Activated CD8-positive, alpha-beta memory T cell treated with anti-CD3 and anti-CD28 coated beads, Interleukin-2, amount 10 ng/mL, durations not matched to agents 7 days and 5 days (primary cell): ENCODE results near the gene TSEN15. TPM values are rescaled to one million over a fixed set of nuclear protein-coding genes. Genes with fewer than 3 reads are reported as not detected.

Source experiments
- ATAC-seq: fragments of 150-1000 bp; cut with Tn5 transposase; one replicate; pipeline ENCODE4 v1.10.0; 2021; ENCODE audit warnings: moderate library complexity
- CTCF ChIA-PET: fragments of 350-600 bp; sonication (Branson Sonifier 250); formaldehyde crosslinking; loops from one replicate; lab custom pipeline; 2021; ENCODE audit warnings: antibody characterized with exemption; lab: Charles Lee
- DNase-seq: peaks from one replicate; pipeline ENCODE4 v3.0.0-alpha.2; 2020
- H3K27ac Mint-ChIP-seq: one replicate; pipeline ENCODE4 v1.8.0; 2021; ENCODE audit warnings: mild to moderate bottlenecking, mixed read lengths
- H3K27me3 Mint-ChIP-seq: one replicate; pipeline ENCODE4 v1.8.0; 2021; ENCODE audit warnings: mixed read lengths
- H3K36me3 Mint-ChIP-seq: one replicate; pipeline ENCODE4 v1.8.0; 2021; ENCODE audit warnings: mild to moderate bottlenecking, mixed read lengths
- H3K4me1 Mint-ChIP-seq: one replicate; pipeline ENCODE4 v1.8.0; 2021; ENCODE audit warnings: mixed read lengths
- H3K4me3 Mint-ChIP-seq: one replicate; pipeline ENCODE4 v1.8.0; 2021; ENCODE audit warnings: mild to moderate bottlenecking, moderate library complexity, mixed read lengths
- H3K9me3 Mint-ChIP-seq: one replicate; pipeline ENCODE4 v1.8.0; 2022; ENCODE audit warnings: low read depth, mixed read lengths
- total RNA-seq, 2 experiments: library from RNA; stranded (reverse); gene quantifications; one replicate each; pipeline ENCODE4 v1.2.3, GENCODE V29; 2021

TSEN15 gene
- total RNA-seq, 2 experiments from 2014 or later, result 37.6 to 45.1 TPM

GRCh38 chr1:184050636-184051035 lies 894 bp upstream of the TSEN15 start:
- no peaks in the 10 kb centered on the region for H3K9me3 Mint-ChIP-seq

GRCh38 chr1:184051138-184051484 lies 419 bp upstream of the TSEN15 start:
- DNase-seq (no peak), ATAC-seq (peak; percentile 24)
- Mint-ChIP-seq H3K4me1 (peaks cover 30% of the 10 kb centered on the region), H3K27ac (peak overlapping the region; percentile 96), H3K36me3 (peaks cover 22% of the 10 kb centered on the region), H3K4me3 (peak overlapping the region; percentile 98), H3K27me3 (peaks cover 13% of the 10 kb centered on the region), H3K9me3 (no peaks in the 10 kb centered on the region)
- CTCF ChIA-PET, result interaction anchor here (0.6 to 1.3 kb wide), 5 partner anchors 11 to 109 kb away, joined by 3 read pairs; no protein-coding TSS in a partner anchor

More at GRCh38 chr1:184050636-184051035, 894 bp upstream of the TSEN15 start:
- no peak for DNase-seq
- Mint-ChIP-seq H3K36me3 (peaks cover 20% of the 10 kb centered on the region), H3K27ac (peak overlapping the region; percentile 96), H3K27me3 (peaks cover 13% of the 10 kb centered on the region), H3K4me1 (peaks cover 30% of the 10 kb centered on the region), H3K4me3 (peak overlapping the region; percentile 98)
- no peak for ATAC-seq
- CTCF ChIA-PET, result interaction anchor here (0.7 to 1.3 kb wide), 3 partner anchors 10 to 20 kb away, joined by 3 read pairs; no protein-coding TSS in a partner anchor

- peak overlapping the region; percentile 98 for H3K4me3 Mint-ChIP-seq
These were observed 647 bp downstream of the TSEN15 start for GRCh38 chr1:184052194-184052559.

GRCh38 chr1:184052750-184053149 lies 1.2 kb downstream of the TSEN15 start:
- peaks cover 34% of the 10 kb centered on the region for H3K36me3 Mint-ChIP-seq
- CTCF ChIA-PET, result interaction anchor here (1.3 kb wide), 1 partner anchor 10 kb away, joined by 4 read pairs; no protein-coding TSS in a partner anchor
- H3K4me3 Mint-ChIP-seq, result peak overlapping the region; percentile 98
- H3K9me3 Mint-ChIP-seq, result no peaks in the 10 kb centered on the region
- H3K27me3 Mint-ChIP-seq, result peaks cover 8% of the 10 kb centered on the region
- H3K27ac Mint-ChIP-seq, result peak overlapping the region; percentile 96
- H3K4me1 Mint-ChIP-seq, result peaks cover 30% of the 10 kb centered on the region
- no peak for ATAC-seq
- DNase-seq, result no peak

More at GRCh38 chr1:184052194-184052559, 647 bp downstream of the TSEN15 start:
- CTCF ChIA-PET, result interaction anchor here (1.3 kb wide), 1 partner anchor 11 kb away, joined by 4 read pairs; no protein-coding TSS in a partner anchor
- no peaks in the 10 kb centered on the region for H3K9me3 Mint-ChIP-seq
- peak overlapping the region; percentile 96 for H3K27ac Mint-ChIP-seq
- H3K36me3 Mint-ChIP-seq, result peaks cover 33% of the 10 kb centered on the region
- peaks cover 30% of the 10 kb centered on the region for H3K4me1 Mint-ChIP-seq
- no peak for ATAC-seq
- DNase-seq, result no peak
- peaks cover 10% of the 10 kb centered on the region for H3K27me3 Mint-ChIP-seq

GRCh38 chr1:184053881-184054280 lies 2.4 kb downstream of the TSEN15 start:
- Mint-ChIP-seq H3K27me3 (peaks cover 4% of the 10 kb centered on the region), H3K27ac (peak overlapping the region; percentile 18), H3K4me3 (no peak overlapping the region), H3K4me1 (peaks cover 30% of the 10 kb centered on the region), H3K9me3 (no peaks in the 10 kb centered on the region), H3K36me3 (peaks cover 36% of the 10 kb centered on the region)
- CTCF ChIA-PET, result no interaction called here
- ATAC-seq (no peak), DNase-seq (no peak)

GRCh38 chr1:184056921-184057555 lies 5.5 kb downstream of the TSEN15 start:
- H3K27me3 Mint-ChIP-seq, result no peaks in the 10 kb centered on the region
- no peak overlapping the region for H3K4me3 Mint-ChIP-seq
- H3K27ac Mint-ChIP-seq, result no peak overlapping the region
- H3K36me3 Mint-ChIP-seq, result peaks cover 47% of the 10 kb centered on the region
- no peak for ATAC-seq
- H3K4me1 Mint-ChIP-seq, result peaks cover 21% of the 10 kb centered on the region
- no peak for DNase-seq
- no peaks in the 10 kb centered on the region for H3K9me3 Mint-ChIP-seq
- CTCF ChIA-PET, result no interaction called here

- CTCF ChIA-PET, result interaction anchor here (1.9 kb wide), 1 partner anchor 16 kb away, joined by 5 read pairs; no protein-coding TSS in a partner anchor
- Mint-ChIP-seq H3K4me3 (no peak overlapping the region), H3K27me3 (no peaks in the 10 kb centered on the region), H3K36me3 (peaks cover 49% of the 10 kb centered on the region), H3K9me3 (no peaks in the 10 kb centered on the region), H3K4me1 (peaks cover 4% of the 10 kb centered on the region), H3K27ac (no peak overlapping the region)
- no peak for ATAC-seq
- no peak for DNase-seq
These were observed 8.4 kb downstream of the TSEN15 start for GRCh38 chr1:184059887-184060286.

GRCh38 chr1:184060316-184060715 lies 8.8 kb downstream of the TSEN15 start:
- Mint-ChIP-seq H3K27me3 (no peaks in the 10 kb centered on the region), H3K27ac (no peak overlapping the region), H3K9me3 (no peaks in the 10 kb centered on the region), H3K36me3 (peaks cover 48% of the 10 kb centered on the region), H3K4me3 (no peak overlapping the region), H3K4me1 (peaks cover 4% of the 10 kb centered on the region)
- CTCF ChIA-PET, result interaction anchor here (1.9 kb wide), 1 partner anchor 15 kb away, joined by 5 read pairs; no protein-coding TSS in a partner anchor
- ATAC-seq, result no peak
- no peak for DNase-seq

- CTCF ChIA-PET, result no interaction called here
- peaks cover 46% of the 10 kb centered on the region for H3K36me3 Mint-ChIP-seq
- ATAC-seq (no peak), DNase-seq (no peak)
- H3K4me1 Mint-ChIP-seq, result peaks cover 4% of the 10 kb centered on the region
- H3K27ac Mint-ChIP-seq, result no peak overlapping the region
- no peaks in the 10 kb centered on the region for H3K27me3 Mint-ChIP-seq
- H3K9me3 Mint-ChIP-seq, result no peaks in the 10 kb centered on the region
- H3K4me3 Mint-ChIP-seq, result no peak overlapping the region
These were observed 10.0 kb downstream of the TSEN15 start for GRCh38 chr1:184061396-184062003.

- Mint-ChIP-seq H3K4me3 (no peak overlapping the region), H3K9me3 (no peaks in the 10 kb centered on the region), H3K27ac (no peak overlapping the region), H3K4me1 (peaks cover 4% of the 10 kb centered on the region), H3K36me3 (peaks cover 46% of the 10 kb centered on the region), H3K27me3 (no peaks in the 10 kb centered on the region)
- ATAC-seq (no peak), DNase-seq (no peak)
- CTCF ChIA-PET, result interaction anchor here (1.1 kb wide), 1 partner anchor 11 kb away, joined by 4 read pairs; no protein-coding TSS in a partner anchor
These were observed 11.2 kb downstream of the TSEN15 start for GRCh38 chr1:184062640-184063286.

GRCh38 chr1:184065559-184065958 lies 14.0 kb downstream of the TSEN15 start:
- Mint-ChIP-seq H3K4me1 (no peaks in the 10 kb centered on the region), H3K4me3 (no peak overlapping the region), H3K9me3 (no peaks in the 10 kb centered on the region), H3K36me3 (peaks cover 32% of the 10 kb centered on the region), H3K27ac (no peak overlapping the region), H3K27me3 (no peaks in the 10 kb centered on the region)
- CTCF ChIA-PET, result no interaction called here
- ATAC-seq, result no peak
- DNase-seq, result no peak

GRCh38 chr1:184068354-184068753 lies 16.8 kb downstream of the TSEN15 start:
- Mint-ChIP-seq H3K4me1 (no peaks in the 10 kb centered on the region), H3K9me3 (no peaks in the 10 kb centered on the region), H3K4me3 (no peak overlapping the region), H3K27me3 (no peaks in the 10 kb centered on the region), H3K36me3 (peaks cover 35% of the 10 kb centered on the region), H3K27ac (no peak overlapping the region)
- DNase-seq, result no peak
- ATAC-seq, result no peak
- CTCF ChIA-PET, result no interaction called here

- H3K9me3 Mint-ChIP-seq, result no peaks in the 10 kb centered on the region
- no peaks in the 10 kb centered on the region for H3K4me1 Mint-ChIP-seq
- H3K36me3 Mint-ChIP-seq, result peaks cover 29% of the 10 kb centered on the region
- no peaks in the 10 kb centered on the region for H3K27me3 Mint-ChIP-seq
- ATAC-seq, result no peak
- DNase-seq, result no peak
- H3K27ac Mint-ChIP-seq, result no peak overlapping the region
- H3K4me3 Mint-ChIP-seq, result no peak overlapping the region
- CTCF ChIA-PET, result no interaction called here
These were observed 18.1 kb downstream of the TSEN15 start for GRCh38 chr1:184069675-184070074.
